GM19035 (cell line): Measurements from ENCODE around the gene BIN1.
A peak's percentile ranks its signal among the peaks of the same experiment; 100 is the strongest.
"Not testable (repeated sequence)": the region's sequence is repeated elsewhere in the genome, so short reads cannot be mapped to it uniquely, and the experiment has no call there.

ENCODE experiments used
- ATAC-seq: cut with Tn5 transposase; IDR thresholded peaks from one replicate; pipeline ENCODE4 v1.9.1; 2021; ENCODE audit not compliant: unreplicated experiment

The BIN1 gene

DNA sequence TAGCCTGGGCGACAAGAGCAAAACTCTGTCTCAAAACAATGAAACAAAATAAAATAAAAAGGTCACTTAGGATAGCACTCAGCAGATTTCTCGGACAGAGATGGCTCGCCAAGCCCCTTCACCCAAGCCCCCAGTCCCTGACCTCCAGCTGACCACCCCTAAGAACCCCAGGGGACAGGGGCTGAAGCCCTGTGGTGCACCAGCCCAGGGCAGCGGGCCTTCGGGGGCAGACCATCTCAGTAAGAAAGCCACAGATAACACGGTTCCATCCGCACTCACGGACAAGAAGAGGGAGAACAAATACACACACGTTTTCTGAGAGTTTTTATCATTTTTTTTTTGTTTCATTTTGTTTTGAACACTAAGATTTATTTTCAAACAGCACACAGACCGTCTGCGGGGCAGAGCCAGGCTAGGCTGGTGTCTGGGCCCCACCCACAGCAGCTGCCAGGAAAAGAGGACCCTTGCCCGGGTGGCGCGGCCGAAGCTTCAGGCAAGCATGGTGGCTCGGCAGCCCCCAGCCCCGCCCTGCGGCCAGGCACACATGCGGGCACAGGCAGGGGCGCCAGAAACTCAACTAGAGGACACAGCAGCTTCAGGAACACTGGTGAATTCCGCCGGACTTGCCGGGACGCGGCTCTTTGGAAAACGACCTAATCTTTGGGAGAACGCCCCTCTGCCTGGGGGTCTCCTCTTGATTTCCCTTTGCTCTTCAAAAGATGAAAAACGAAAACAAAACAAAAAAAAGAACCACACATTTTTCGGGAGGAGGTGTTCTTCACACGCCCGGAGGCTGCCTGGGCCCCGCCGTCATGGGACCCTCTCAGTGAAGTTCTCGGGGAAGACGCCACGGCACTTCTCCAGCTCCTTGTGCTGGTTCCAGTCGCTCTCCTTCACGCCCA is 59.0 kb downstream of the BIN1 start:
- no peak for ATAC-seq

DNA sequence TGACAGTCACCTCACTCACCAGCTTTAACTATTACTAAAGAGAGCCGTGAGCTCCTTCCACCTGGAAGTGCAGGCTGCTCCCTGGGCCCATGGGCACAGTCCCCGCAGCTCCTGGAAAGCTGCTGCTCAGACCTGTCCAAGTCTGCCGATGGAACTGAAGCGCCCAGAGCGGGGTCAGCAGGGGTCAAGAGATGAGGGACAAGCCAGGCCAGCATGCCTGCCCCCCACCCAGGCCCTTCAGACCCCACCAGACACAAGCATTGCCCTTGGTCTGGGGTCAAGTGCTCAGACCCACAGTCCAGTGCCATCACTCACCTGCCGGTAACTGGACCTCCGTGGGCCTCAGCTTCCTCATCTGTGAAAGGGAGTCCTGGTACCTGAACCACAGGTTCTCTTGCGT is 59.9 kb downstream of the BIN1 start:
- no peak for ATAC-seq

DNA sequence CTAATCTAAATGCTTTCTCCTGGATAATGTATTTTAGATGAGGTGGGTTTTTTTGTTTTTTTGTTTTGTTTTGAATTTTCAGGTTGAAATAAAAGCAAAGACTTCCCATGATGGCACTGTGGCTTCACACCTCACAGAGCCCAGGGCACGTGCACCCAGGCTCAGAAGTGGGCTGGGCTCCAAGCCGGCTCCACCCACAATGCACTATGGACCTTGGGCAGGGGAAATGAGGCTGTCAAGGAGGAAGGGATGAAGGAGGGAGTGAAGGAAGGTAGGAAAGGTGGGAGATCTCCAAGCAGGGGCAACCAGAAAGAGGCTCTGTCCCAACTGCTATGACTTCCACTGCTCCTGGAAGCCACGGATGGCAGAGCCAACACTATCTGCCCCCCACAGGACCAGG is 60.4 kb downstream of the BIN1 start:
- ATAC-seq, result no peak

DNA sequence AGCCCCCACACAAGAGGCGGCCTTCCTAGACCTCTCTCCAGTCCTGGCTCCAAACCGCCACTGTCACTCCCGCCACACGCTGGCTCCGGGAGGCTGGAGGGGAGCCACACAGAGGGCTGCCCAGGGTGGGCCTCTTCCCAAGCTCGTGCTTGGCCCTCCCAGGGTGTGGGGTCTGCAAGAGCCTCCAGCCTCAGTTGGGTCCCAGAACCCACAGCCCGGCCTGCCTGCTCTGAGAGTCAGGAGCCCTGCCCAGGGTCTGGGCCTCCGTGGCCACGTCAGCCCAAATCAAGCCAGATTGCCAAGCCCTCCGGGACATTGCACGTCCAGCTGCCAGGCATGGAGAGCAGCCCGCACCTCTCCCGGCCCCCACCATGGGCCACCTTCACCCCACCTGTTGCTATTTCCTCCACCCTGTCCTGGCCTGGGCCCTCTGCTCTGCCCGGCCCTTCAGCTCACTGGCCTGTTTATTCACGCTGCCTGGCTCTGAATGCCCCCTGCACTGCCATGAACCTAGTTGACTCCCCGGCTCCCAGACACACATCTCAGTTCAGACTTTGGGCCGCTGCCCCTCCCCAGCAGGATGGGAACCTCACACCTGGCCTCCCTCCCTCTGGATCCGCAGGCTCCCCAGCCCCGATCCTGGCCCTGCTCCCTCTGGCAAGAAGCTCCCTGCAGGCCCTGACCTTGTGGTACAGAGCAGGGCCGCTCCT is 61.0 kb downstream of the BIN1 start:
- ATAC-seq, result no peak

DNA sequence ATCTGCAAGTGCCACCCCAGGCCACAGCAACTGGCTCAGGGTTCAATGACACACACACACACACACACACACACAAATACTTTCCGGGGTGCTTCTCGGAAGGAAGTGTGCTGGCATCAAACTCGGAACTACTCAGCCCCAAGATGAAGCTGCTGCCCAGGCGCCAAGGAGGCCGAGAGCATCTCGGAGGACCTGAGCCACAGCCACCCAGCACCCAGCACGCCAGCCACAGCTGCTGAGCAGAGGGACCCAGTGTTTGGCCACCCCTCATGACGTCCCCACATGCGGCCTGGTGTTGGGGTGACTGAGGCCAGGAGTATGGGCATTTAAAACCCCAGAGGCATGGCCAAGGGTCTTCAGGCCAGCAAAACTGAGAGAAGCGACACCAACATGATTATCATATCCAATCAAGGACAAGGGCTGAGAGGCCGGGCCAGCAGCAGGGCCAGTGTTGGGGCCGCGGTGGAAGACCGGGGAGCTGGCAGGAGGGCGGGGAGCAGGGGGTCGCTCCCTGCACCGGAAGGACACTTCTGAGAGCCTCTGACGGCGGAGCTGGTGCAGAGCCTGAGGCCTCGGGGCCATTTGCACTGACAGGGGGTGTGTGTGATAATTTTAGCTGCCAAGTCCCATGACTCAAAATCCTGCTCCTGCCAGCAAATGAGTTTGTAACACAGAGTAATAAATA is 61.8 kb downstream of the BIN1 start:
- ATAC-seq, result no peak

DNA sequence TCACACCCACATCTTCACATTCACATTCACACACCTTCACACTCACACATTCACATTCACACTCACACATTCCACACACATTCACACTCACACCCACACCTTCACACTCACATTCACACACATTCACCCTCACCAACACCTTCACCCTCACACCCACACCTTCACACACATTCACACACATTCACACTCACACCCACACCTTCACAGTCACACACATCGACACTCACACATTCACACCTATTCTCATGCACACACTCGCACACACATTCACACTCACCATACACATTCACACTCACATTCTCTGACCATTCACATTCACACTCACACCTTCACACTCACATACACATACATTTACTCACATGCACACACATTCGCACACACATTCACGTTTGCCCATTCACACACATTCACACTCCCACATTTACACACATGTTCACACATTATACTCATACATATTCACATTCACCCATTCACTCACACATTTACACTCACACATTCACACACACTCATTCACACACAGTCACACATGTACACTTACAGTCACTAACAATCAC is 62.7 kb downstream of the BIN1 start:
- no peak for ATAC-seq

DNA sequence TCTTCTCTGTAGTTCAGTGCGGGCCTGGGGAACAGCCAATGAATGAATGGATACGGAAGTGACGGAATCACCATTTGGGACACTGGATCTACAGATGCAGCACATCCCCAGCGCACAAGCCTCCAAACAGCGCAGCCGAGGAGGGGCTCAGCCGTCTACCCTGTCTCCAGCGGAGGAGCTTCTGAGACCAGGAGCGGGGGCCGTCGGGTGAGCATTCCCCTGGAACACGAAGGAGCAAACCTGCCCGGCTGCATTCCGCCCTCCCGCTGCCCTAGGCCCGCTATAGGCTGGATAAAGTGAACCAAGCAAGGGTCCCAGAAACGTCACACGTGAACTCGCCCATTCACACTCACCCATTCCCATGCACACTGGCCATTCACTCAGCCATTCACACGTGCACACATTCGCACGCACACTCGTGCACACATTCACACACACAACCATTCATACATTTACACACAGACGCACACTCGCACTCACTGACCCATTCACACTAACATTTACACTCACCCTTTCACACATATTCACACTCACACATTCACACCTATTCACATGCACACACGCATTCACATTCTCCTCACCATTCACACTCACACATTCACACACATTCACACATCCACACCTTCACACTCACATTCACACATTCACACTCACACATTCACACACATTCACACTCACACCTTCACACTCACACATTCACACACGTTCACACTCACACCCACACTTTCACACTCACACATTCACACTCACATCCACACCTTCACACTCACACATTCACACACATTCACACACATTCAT is 63.4 kb downstream of the BIN1 start:
- ATAC-seq, result no peak

DNA sequence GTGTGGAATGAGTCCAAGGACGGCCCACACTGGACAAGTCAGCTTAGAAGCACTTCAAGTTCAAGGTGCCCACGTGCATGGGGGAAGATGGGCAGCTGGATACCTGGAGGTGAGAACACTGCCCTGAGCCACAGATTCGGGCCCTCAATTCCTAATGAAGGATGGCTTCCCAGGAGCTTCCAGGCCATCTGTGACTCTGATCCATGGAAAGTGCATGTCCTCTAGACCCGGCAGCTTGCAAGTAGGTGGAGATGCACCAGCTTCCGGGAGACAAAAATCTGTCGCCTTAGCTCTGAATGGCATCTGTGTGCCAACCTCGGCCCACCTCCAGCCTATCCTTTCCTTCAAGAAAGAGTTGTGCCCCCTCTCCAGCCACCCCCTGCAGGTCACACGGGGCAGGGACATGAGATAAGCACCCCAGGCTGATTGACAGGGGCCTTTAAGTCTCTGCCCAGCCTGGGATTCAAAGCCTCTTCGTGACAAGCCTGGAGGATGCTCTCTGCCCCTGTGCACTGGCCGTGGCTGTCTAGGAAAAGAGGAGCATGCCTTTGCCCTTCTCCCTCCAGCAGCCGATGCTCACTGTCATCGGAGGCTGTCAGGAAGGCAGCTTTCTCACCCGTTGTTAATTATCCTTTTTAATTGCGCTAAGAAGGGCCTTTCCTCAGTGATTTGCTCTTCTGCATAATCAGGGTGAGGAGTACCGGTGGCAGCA is 65.5 kb downstream of the BIN1 start:
- no peak for ATAC-seq

DNA sequence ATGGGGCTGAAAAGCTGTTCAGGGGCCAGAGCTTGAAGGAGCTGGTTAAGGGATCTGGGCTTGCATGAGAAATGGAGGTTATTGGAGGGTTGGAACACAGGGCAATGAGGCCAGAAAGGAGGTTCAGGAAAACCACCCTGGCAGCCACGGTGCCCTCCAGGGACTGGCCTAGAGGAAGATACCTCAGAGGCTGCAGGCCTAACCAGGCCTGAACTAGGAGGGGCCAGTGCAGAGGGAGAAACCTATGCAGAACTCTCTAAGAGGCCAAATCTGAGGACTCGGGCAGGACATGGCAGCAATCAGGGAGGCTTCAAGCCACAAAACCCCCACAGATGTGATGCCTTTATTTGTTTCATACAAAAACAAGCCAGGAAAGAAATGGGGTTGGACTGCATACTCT is 66.8 kb downstream of the BIN1 start:
- ATAC-seq, result no peak

DNA sequence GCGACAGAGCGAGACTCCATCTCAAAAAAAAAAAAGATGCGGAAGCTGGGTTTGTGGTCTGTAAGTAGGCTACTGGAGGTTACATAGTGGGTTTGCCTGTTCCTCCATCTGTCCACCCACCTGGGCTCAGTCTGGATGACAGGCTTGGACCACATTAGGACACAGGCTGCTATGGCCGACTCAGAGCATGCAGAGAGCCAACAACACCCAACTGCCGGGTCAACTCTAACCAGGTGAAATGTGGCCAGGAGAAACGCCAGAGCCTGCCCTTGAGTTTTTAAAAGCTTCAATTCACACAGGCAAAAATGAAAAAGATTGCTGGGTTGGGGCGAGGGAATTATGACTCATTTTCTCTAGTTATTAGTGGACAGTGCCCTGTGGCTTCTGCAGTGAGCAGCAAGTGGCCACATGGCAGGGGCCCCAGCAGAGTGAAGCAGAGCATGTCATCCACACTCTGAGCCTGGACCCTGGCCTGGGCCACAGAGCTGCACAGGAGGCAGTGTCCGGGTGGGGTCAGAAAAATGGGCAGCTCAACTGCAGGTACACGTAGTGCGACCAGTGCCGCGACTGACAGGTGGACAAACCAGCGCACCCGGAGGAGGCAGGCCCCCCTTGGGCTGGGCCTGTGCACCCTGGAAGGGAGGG is 67.4 kb downstream of the BIN1 start:
- ATAC-seq, result peak; percentile 69

DNA sequence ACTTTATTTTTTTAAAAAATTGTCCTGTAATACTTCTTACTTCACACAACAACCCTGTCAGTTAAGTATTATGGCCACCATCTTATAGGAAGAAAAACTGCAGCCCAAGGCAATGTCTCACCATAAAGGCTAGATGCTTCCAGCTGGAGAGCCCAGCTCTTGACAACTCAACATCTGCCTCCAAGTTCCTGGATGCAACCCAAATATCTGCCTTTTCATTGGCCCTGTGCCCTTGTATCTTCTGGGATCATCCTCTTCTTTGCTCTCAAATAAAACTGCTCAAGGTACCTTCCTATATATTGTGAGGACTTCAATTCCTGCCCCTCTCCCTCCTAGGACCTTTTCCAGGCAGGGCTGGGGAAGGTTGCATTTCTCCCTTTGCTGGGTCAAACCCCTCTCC is 69.5 kb downstream of the BIN1 start:
- no peak for ATAC-seq

DNA sequence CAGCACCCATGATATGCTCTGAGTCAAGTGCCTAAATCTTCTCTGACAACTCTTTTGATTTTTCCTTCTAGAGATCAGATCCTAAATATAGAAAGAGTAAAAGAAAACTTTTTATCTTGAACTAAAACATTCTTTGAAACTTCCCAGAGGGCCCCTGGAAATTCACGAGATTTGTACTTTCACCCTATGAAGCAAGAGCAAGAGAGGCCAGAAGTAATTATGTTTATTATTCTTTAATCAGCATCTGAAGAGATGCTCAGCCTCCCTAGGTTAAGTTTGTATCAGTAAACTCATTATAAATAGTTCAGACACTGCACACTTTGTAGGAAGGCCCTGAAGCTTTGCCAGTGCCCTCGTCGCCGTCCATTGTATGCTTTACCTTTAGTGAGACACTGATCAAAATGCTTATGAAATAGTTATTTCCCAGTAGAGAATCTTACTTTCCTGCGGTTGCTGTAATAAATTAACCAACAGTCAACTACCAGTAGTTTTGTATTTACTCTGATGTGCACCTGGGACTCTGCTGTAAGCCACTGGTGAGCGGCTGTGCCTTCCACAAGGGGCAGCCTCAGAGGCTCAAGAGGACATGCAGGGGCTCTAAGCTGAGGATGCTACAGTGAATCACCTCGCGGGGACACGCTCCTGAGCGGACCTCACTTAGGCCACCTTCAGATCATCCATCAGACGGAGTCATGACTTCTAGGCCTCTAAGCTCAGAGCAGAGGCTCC is 71.9 kb downstream of the BIN1 start:
- ATAC-seq, result no peak

DNA sequence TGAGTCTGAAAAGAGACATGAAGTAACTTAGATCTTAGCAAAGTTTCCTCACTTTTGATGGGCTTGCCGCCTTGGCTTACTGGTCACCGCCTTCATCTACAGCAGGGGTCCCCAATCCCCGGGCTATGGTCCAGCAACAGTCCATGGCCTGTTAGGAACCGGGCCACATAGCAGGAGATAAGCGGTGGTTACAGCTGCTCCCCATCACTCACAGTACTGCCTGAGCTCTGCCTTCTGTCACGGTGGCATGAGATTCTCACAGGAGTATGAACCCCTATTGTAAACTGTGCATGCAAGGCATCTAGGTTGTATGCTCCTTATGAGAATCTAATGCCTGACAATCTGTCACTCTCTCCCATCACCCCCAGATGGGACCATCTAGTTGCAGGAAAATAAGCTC is 72.9 kb downstream of the BIN1 start:
- ATAC-seq, result no peak

DNA sequence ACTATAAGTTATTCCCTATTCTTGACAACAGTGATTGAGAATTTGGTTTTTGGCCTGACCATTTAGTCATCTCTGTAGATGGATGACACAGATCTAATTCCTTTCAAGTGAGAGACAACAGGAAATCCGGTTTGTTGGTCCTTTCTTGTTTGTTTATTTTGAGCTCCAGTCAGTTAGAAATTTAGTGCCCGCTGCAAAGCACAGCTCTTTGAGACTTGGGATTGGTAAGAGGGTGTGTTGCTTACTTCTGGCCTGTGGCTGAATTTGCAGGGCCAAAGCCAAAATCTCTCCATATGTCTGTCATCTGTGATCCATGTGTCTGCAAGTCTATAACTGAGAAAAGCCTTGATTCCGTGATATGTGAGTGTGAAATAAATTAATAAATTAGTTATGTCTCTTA is 74.3 kb downstream of the BIN1 start:
- no peak for ATAC-seq

DNA sequence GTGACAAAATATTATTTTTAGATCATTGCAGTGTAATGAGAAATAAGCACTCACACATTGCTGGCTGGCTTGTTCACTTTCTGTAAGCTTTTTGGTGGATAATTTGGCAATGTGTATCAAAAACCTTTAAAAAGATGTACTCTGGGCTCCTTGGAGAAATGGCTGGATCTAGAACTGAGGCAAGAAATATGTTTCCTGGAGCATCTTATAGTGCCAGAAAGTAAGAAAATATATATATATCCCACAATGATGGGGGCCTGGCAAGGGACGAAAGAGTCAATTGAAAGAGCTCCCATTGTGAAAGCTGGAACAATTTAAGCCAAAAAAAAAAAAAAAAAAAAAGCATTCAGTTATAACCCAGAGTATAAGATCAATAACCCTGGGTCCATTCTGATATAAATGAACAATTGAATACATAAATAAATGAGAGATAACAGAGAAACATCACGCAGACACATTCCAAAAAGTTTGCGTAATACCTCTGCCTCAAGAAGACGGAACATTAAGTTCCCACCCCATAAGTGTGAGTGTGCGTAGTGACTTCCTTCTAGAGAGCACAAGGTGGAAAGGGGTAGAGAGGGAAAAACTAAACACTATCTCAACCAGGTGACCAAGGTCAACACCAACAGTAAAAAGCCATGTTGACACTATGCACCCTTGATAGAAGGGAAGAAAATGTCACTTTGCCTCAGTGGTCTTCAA is 77.5 kb downstream of the BIN1 start:
- ATAC-seq, result no peak

DNA sequence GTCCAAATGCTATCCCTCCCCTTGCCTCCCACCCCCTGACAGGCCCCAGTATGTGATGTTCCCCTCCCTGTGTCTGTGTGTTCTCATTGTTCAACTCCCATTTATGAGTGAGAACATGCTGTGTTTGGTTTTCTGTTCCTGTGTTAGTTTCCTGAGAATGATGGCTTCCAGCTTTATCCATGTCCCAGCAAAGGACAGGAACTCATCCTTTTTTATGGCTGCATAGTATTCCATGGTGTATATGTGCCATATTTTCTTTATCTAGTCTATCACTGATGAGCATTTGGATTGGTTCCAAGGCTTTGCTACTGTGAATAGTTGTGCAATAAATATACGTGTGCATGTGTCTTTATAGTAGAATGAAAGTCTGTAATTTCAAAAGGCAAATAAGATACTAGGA is 78.2 kb downstream of the BIN1 start:
- ATAC-seq, result not testable (repeated sequence)

DNA sequence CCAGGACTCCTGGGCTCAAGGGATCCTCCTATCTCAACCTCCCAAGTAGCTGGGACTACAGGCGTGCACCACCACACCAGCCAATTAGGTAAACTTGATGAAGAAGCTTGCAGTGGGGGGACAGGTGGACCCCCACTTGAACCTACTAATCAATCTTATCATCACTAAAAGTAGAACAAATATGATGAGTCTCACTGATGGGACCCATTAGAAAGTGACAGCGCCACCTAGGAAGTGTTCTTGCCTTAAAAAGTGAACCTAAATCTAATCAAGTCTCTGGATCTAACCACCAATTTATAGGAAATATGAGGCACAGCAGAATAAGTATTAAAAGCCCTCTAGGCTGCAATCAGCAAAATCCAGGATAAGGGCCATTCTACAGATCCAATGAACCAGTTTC is 79.2 kb downstream of the BIN1 start:
- ATAC-seq, result no peak
